GM12878 (cell line): Measurements from ENCODE around the gene GSK3A. TPM values are rescaled to one million over a fixed set of nuclear protein-coding genes. Genes with fewer than 3 reads are reported as not detected.

Source experiments
- polyA plus RNA-seq, 11 experiments: library from polyadenylated mRNA; depleted of rRNA in 4 of 11; unstranded in 6 of 11; stranded (reverse) in 5 of 11; fragments of >200 nt; fragmentation: Nextera tagmentation in 4 of 11; fragmentation: Illumina TruSeq in 1 of 11; extraction: Ambion mirVana in 4 of 11; extraction: Trizol in 1 of 11; gene quantifications; 1 replicate in 1 of 11; 2 replicates in 10 of 11; pipeline versions ENCODE4 v1.2.1 to v1.2.3, GENCODE V29; 2011 to 2016; ENCODE audit warnings: inconsistent platforms in 2 of 11, missing spikeins in 2 of 11, low read depth in 1 of 11
- total RNA-seq, 4 experiments: library from RNA; depleted of rRNA in 3 of 4; stranded (reverse); fragments of >200 nt in 3 of 4; fragmentation: Illumina TruSeq in 1 of 4; extraction: Trizol in 1 of 4; gene quantifications; 2 replicates each; pipeline versions ENCODE4 v1.2.1 to v1.2.3, GENCODE V29; 2013 to 2021

Gene GSK3A
- total and polyA plus RNA-seq, 10 of the 15 experiments (the other 5 are each of a cell fraction or from before 2014, with no cell fraction given): 1.00 to 47.9 (median 15.2) TPM

Other genes with a start within 250 kb of the GSK3A start
Only the 7 nearest of the 15 such genes appear.
- gene DEDD2, start 24.9 kb downstream of the GSK3A start, total RNA-seq (2014; rRNA removed): 17.6 and 22.1 TPM in 2 replicates
- gene DEDD2, start 24.9 kb downstream of the GSK3A start, total RNA-seq (2014; rRNA removed; fragmentation: Illumina TruSeq; extraction: Trizol): 9.5 and 9.6 TPM in 2 replicates
- 15.3 and 18.2 TPM in 2 replicates for gene DEDD2, start 24.9 kb downstream of the GSK3A start, total RNA-seq (2021)
- gene DEDD2, start 24.9 kb downstream of the GSK3A start, polyA plus RNA-seq (2011; rRNA removed): 10.1 and 20.0 TPM in 2 replicates
- 5.1 and 12.5 TPM in 2 replicates for gene DEDD2, start 24.9 kb downstream of the GSK3A start, polyA plus RNA-seq (2014; fragmentation: Illumina TruSeq; extraction: Trizol)
- gene DEDD2, start 24.9 kb downstream of the GSK3A start, polyA plus RNA-seq (2014; fragmentation: Nextera tagmentation; extraction: Ambion mirVana): 1 to 10 TPM; 2.5 to 3.1 TPM
- 24.0 and 28.6 TPM in 2 replicates for gene DEDD2, start 24.9 kb downstream of the GSK3A start, polyA plus RNA-seq (2014; rRNA removed)
- 10 to 100 TPM; 22.0 to 24.7 TPM for gene DEDD2, start 24.9 kb downstream of the GSK3A start, polyA plus RNA-seq (2016; fragmentation: Nextera tagmentation; extraction: Ambion mirVana)
- gene ZNF526, start 22.3 kb downstream of the GSK3A start, total RNA-seq (2014; rRNA removed): 8.3 and 9.6 TPM in 2 replicates
- gene ZNF526, start 22.3 kb downstream of the GSK3A start, total RNA-seq (2014; rRNA removed; fragmentation: Illumina TruSeq; extraction: Trizol): 5.3 and 5.4 TPM in 2 replicates
- gene ZNF526, start 22.3 kb downstream of the GSK3A start, total RNA-seq (2021): 14.7 and 18.3 TPM in 2 replicates
- gene ZNF526, start 22.3 kb downstream of the GSK3A start, polyA plus RNA-seq (2011; rRNA removed): 2.1 and 4.2 TPM in 2 replicates
- gene ZNF526, start 22.3 kb downstream of the GSK3A start, polyA plus RNA-seq (2014; fragmentation: Illumina TruSeq; extraction: Trizol): 2.4 and 4.2 TPM in 2 replicates
- 1 to 10 TPM; 1.8 to 2.0 TPM for gene ZNF526, start 22.3 kb downstream of the GSK3A start, polyA plus RNA-seq (2014; fragmentation: Nextera tagmentation; extraction: Ambion mirVana)
- 5.6 and 7.2 TPM in 2 replicates for gene ZNF526, start 22.3 kb downstream of the GSK3A start, polyA plus RNA-seq (2014; rRNA removed)
- 10 to 100 TPM; 12.8 to 13.3 TPM for gene ZNF526, start 22.3 kb downstream of the GSK3A start, polyA plus RNA-seq (2016; fragmentation: Nextera tagmentation; extraction: Ambion mirVana)
- 15.9 and 22.2 TPM in 2 replicates for gene ERF, start 12.5 kb upstream of the GSK3A start, total RNA-seq (2014; rRNA removed)
- gene ERF, start 12.5 kb upstream of the GSK3A start, total RNA-seq (2014; rRNA removed; fragmentation: Illumina TruSeq; extraction: Trizol): 12.1 and 12.8 TPM in 2 replicates
- 51.8 and 56.3 TPM in 2 replicates for gene ERF, start 12.5 kb upstream of the GSK3A start, total RNA-seq (2021)
- 15.1 and 34.5 TPM in 2 replicates for gene ERF, start 12.5 kb upstream of the GSK3A start, polyA plus RNA-seq (2011; rRNA removed)
- gene ERF, start 12.5 kb upstream of the GSK3A start, polyA plus RNA-seq (2014; fragmentation: Illumina TruSeq; extraction: Trizol): 4.9 and 17.8 TPM in 2 replicates
- under 1 TPM; 0.02 to 0.04 TPM for gene ERF, start 12.5 kb upstream of the GSK3A start, polyA plus RNA-seq (2014; fragmentation: Nextera tagmentation; extraction: Ambion mirVana)
- gene ERF, start 12.5 kb upstream of the GSK3A start, polyA plus RNA-seq (2014; rRNA removed): 33.0 and 40.2 TPM in 2 replicates
- gene ERF, start 12.5 kb upstream of the GSK3A start, polyA plus RNA-seq (2016; fragmentation: Nextera tagmentation; extraction: Ambion mirVana): 1 to 10 TPM; 8.3 to 8.9 TPM
- 8.0 and 9.5 TPM in 2 replicates for gene CIC, start 26.6 kb upstream of the GSK3A start, total RNA-seq (2014; rRNA removed)
- 4.3 and 6.5 TPM in 2 replicates for gene CIC, start 26.6 kb upstream of the GSK3A start, total RNA-seq (2014; rRNA removed; fragmentation: Illumina TruSeq; extraction: Trizol)
- gene CIC, start 26.6 kb upstream of the GSK3A start, total RNA-seq (2021): 47.3 and 50.6 TPM in 2 replicates
- 2.4 and 3.8 TPM in 2 replicates for gene CIC, start 26.6 kb upstream of the GSK3A start, polyA plus RNA-seq (2011; rRNA removed)
- 1.7 and 7.4 TPM in 2 replicates for gene CIC, start 26.6 kb upstream of the GSK3A start, polyA plus RNA-seq (2014; fragmentation: Illumina TruSeq; extraction: Trizol)
- gene CIC, start 26.6 kb upstream of the GSK3A start, polyA plus RNA-seq (2014; fragmentation: Nextera tagmentation; extraction: Ambion mirVana): under 1 TPM; 0.18 to 0.24 TPM
- gene CIC, start 26.6 kb upstream of the GSK3A start, polyA plus RNA-seq (2014; rRNA removed): 24.0 and 27.7 TPM in 2 replicates
- gene CIC, start 26.6 kb upstream of the GSK3A start, polyA plus RNA-seq (2016; fragmentation: Nextera tagmentation; extraction: Ambion mirVana): 1 to 10 TPM; 6.9 to 8.1 TPM
- 0.73 and 0.82 TPM in 2 replicates for gene PRR19, start 59.5 kb upstream of the GSK3A start, total RNA-seq (2014; rRNA removed)
- 0.18 and 0.31 TPM in 2 replicates for gene PRR19, start 59.5 kb upstream of the GSK3A start, total RNA-seq (2014; rRNA removed; fragmentation: Illumina TruSeq; extraction: Trizol)
- 0.80 and 1.4 TPM in 2 replicates for gene PRR19, start 59.5 kb upstream of the GSK3A start, total RNA-seq (2021)
- gene PRR19, start 59.5 kb upstream of the GSK3A start, polyA plus RNA-seq (2011; rRNA removed): 0.15 TPM in 1 of 2 replicates, not detected in the other
- 0.11 and 0.43 TPM in 2 replicates for gene PRR19, start 59.5 kb upstream of the GSK3A start, polyA plus RNA-seq (2014; fragmentation: Illumina TruSeq; extraction: Trizol)
- gene PRR19, start 59.5 kb upstream of the GSK3A start, polyA plus RNA-seq (2014; fragmentation: Nextera tagmentation; extraction: Ambion mirVana): under 1 TPM in 1 of 2 experiments, not detected in 1; 0.09 TPM
- gene PRR19, start 59.5 kb upstream of the GSK3A start, polyA plus RNA-seq (2014; rRNA removed): 0.81 and 1.7 TPM in 2 replicates
- gene PRR19, start 59.5 kb upstream of the GSK3A start, polyA plus RNA-seq (2016; fragmentation: Nextera tagmentation; extraction: Ambion mirVana): 1 to 10 TPM; 1.1 to 1.7 TPM
- gene PAFAH1B3, start 60.0 kb upstream of the GSK3A start, total RNA-seq (2014; rRNA removed): 57.7 and 78.6 TPM in 2 replicates
- gene PAFAH1B3, start 60.0 kb upstream of the GSK3A start, total RNA-seq (2014; rRNA removed; fragmentation: Illumina TruSeq; extraction: Trizol): 32.0 and 41.3 TPM in 2 replicates
- 68.8 and 72.9 TPM in 2 replicates for gene PAFAH1B3, start 60.0 kb upstream of the GSK3A start, total RNA-seq (2021)
- gene PAFAH1B3, start 60.0 kb upstream of the GSK3A start, polyA plus RNA-seq (2011; rRNA removed): 8.8 and 30.5 TPM in 2 replicates
- 15.2 and 46.6 TPM in 2 replicates for gene PAFAH1B3, start 60.0 kb upstream of the GSK3A start, polyA plus RNA-seq (2014; fragmentation: Illumina TruSeq; extraction: Trizol)
- gene PAFAH1B3, start 60.0 kb upstream of the GSK3A start, polyA plus RNA-seq (2014; fragmentation: Nextera tagmentation; extraction: Ambion mirVana): 10 to 100 TPM in 1 of 2 experiments, 1 to 10 TPM in 1; 6.2 to 23.1 TPM
- 56.1 and 66.2 TPM in 2 replicates for gene PAFAH1B3, start 60.0 kb upstream of the GSK3A start, polyA plus RNA-seq (2014; rRNA removed)
- 10 to 100 TPM; 77.7 to 79.6 TPM for gene PAFAH1B3, start 60.0 kb upstream of the GSK3A start, polyA plus RNA-seq (2016; fragmentation: Nextera tagmentation; extraction: Ambion mirVana)
- 0.11 TPM in 1 of 2 replicates, not detected in the other for gene TMEM145, start 70.7 kb upstream of the GSK3A start, total RNA-seq (2014; rRNA removed)
- gene TMEM145, start 70.7 kb upstream of the GSK3A start, total RNA-seq (2014; rRNA removed; fragmentation: Illumina TruSeq; extraction: Trizol): 0.04 and 0.09 TPM in 2 replicates
- 0.48 and 0.97 TPM in 2 replicates for gene TMEM145, start 70.7 kb upstream of the GSK3A start, total RNA-seq (2021)
- 0.09 and 0.45 TPM in 2 replicates for gene TMEM145, start 70.7 kb upstream of the GSK3A start, polyA plus RNA-seq (2011; rRNA removed)
- 0.09 and 0.14 TPM in 2 replicates for gene TMEM145, start 70.7 kb upstream of the GSK3A start, polyA plus RNA-seq (2014; fragmentation: Illumina TruSeq; extraction: Trizol)
- gene TMEM145, start 70.7 kb upstream of the GSK3A start, polyA plus RNA-seq (2014; fragmentation: Nextera tagmentation; extraction: Ambion mirVana): not detected
- 0.20 and 1.0 TPM in 2 replicates for gene TMEM145, start 70.7 kb upstream of the GSK3A start, polyA plus RNA-seq (2014; rRNA removed)
- not detected for gene TMEM145, start 70.7 kb upstream of the GSK3A start, polyA plus RNA-seq (2016; fragmentation: Nextera tagmentation; extraction: Ambion mirVana)